ENCODE measurements around the gene ZNF778.

DNA sequence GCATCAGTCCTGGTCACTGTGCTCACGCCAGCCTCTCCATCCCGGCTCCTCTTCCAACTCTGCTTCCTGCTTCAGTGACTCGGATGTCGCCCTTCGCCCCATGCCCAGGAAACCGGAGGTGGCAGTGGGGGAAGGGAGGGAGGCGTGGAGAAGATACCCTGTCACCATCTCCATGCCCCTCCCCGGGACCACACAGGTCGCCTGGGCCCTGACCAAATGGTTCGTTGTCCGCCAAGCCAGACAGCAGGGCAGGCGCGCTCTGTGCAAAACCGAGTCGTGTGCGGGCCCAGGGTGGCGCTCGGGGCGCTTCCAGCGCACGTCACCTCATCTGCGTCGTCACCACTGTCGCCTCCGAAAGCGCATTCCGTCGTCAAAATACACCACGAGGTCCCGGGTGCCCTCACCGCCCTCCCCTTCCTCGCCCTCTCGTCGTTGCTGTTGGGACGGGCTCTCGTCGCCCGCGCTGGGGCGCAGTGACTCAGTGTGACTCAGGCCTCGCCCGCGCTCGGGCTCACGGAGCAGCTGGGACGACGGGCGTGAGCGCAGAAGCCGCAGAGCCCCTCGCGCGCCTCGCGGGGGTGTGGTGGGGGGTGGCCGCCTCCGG, 39.2 kb downstream of the ZNF778 start:
- TF ChIP-seq, protein P1, sequence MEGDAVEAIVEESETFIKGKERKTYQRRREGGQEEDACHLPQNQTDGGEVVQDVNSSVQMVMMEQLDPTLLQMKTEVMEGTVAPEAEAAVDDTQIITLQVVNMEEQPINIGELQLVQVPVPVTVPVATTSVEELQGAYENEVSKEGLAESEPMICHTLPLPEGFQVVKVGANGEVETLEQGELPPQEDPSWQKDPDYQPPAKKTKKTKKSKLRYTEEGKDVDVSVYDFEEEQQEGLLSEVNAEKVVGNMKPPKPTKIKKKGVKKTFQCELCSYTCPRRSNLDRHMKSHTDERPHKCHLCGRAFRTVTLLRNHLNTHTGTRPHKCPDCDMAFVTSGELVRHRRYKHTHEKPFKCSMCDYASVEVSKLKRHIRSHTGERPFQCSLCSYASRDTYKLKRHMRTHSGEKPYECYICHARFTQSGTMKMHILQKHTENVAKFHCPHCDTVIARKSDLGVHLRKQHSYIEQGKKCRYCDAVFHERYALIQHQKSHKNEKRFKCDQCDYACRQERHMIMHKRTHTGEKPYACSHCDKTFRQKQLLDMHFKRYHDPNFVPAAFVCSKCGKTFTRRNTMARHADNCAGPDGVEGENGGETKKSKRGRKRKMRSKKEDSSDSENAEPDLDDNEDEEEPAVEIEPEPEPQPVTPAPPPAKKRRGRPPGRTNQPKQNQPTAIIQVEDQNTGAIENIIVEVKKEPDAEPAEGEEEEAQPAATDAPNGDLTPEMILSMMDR (IDR thresholded peaks at IDR 0.05), result no peak
- TF ChIP-seq POLR2A (IDR thresholded peaks at IDR 0.05), result no peak
